ENCODE measurements around the gene SVOPL. TPM values are rescaled to one million over a fixed set of nuclear protein-coding genes. Genes with fewer than 3 reads are reported as not detected.

The SVOPL gene
- total RNA-seq, 1 donor from 2014 or later: 0.09 TPM

DNA sequence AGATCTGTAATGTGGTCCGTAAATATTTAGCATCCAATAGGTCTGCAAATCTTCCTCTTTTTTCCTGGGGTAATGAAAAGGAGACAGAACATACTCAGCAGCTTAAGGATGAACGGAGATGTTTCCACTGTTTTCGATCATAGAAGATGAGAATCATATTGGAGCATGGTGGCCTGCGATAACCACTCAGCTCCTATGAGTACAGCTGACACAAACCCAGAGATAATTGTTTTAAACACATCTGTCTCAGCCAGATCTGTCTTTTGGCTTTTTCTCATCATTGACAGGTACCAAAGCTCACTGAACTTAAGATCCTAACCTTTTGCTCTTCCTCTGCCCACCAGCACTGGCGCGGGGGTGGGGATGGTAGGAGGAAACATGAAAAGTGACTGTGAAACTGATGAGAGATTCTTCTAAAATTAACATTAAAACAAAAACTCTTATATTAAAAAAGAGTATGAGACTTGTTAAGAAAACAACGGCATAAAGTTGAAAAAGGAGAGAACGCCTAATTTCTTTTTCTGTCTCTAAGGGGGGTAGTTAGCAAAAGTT is 71.0 kb downstream of the SVOPL start:
- H3K9me3 ChIP-seq (ENCODE audit: low read depth): no peaks in the 10 kb centered on the region
- H3K4me1 Mint-ChIP-seq: peaks cover 19% of the 10 kb centered on the region
- TF ChIP-seq EZH2phosphoT487 (IDR thresholded peaks at IDR 0.05) (no peak), EZH2 (IDR thresholded peaks at IDR 0.05) (no peak), CTCF (IDR thresholded peaks at IDR 0.05) (no peak)
- H3F3A ChIP-seq (ENCODE audit: low read depth): no peaks in the 10 kb centered on the region
- H3K36me3 Mint-ChIP-seq: no peaks in the 10 kb centered on the region
- no peak overlapping the region for H3K9ac ChIP-seq
- no peaks in the 10 kb centered on the region for H3K79me2 ChIP-seq (ENCODE audit: low read depth)
- no peak overlapping the region for H3K27ac Mint-ChIP-seq
- H4K20me1 ChIP-seq (ENCODE audit: low read depth): no peaks in the 10 kb centered on the region
- no peak overlapping the region for H2AFZ ChIP-seq (replicated peaks)
- no peak overlapping the region for H3K4me3 ChIP-seq
- peaks cover 5% of the 10 kb centered on the region for H3K9me3 Mint-ChIP-seq
- no peaks in the 10 kb centered on the region for H3K27me3 ChIP-seq
- no peaks in the 10 kb centered on the region for H3K4me1 ChIP-seq
- H3K4me2 ChIP-seq: no peak overlapping the region
- DNase-seq (ENCODE audit: low spot score): no peak
- H3K36me3 ChIP-seq: no peaks in the 10 kb centered on the region
- H3K27me3 Mint-ChIP-seq (ENCODE audit: insufficient read depth, low read depth): no peaks in the 10 kb centered on the region
- no peak overlapping the region for H3K27ac ChIP-seq
- no peak overlapping the region for H3K4me3 Mint-ChIP-seq

DNA sequence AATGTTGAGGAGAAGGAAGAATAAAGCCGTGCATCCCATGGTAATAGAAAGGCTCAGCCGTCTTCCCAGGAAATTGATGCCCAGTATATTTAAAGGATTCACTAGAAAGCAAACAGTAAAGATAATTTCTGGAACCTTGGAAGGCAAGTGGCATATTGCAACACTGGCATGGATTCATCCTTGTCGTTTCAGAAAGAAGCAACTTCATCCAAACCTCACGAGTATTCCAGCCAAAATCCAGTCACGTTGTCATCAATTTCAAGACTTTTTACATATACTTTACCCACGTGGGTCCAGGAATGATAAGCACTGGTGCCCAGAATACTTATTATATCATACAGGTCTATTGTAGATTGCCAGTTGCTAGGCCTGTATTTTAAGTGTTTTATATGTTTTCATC is 73.8 kb downstream of the SVOPL start:
- Mint-ChIP-seq H3K27ac (no peak overlapping the region), H3K4me3 (no peak overlapping the region), H3K9me3 (no peaks in the 10 kb centered on the region), H3K4me1 (peaks cover 2% of the 10 kb centered on the region), H3K36me3 (no peaks in the 10 kb centered on the region), H3K27me3 (ENCODE audit: insufficient read depth, low read depth) (peaks cover 2% of the 10 kb centered on the region)
- no peaks in the 10 kb centered on the region for H3K27me3 ChIP-seq
- H3K4me1 ChIP-seq: no peaks in the 10 kb centered on the region
- no peaks in the 10 kb centered on the region for H4K20me1 ChIP-seq (ENCODE audit: low read depth)
- no peak for DNase-seq (ENCODE audit: low spot score)
- H3K36me3 ChIP-seq: no peaks in the 10 kb centered on the region
- H3K9me3 ChIP-seq (ENCODE audit: low read depth): no peaks in the 10 kb centered on the region
- H3K79me2 ChIP-seq (ENCODE audit: low read depth): no peaks in the 10 kb centered on the region
- H3F3A ChIP-seq (ENCODE audit: low read depth): no peaks in the 10 kb centered on the region
- H3K27ac ChIP-seq: no peak overlapping the region
- no peak overlapping the region for H2AFZ ChIP-seq (replicated peaks)
- TF ChIP-seq CTCF (IDR thresholded peaks at IDR 0.05): no peak
- no peak overlapping the region for H3K9ac ChIP-seq
- no peak overlapping the region for H3K4me3 ChIP-seq
- H3K4me2 ChIP-seq: no peak overlapping the region

GRCh38 chr7:138626846-138627245 is 74.3 kb downstream of the SVOPL start:
- Histone ChIP-seq H3K27me3 (no peaks in the 10 kb centered on the region), H2AFZ (replicated peaks) (no peak overlapping the region), H3K36me3 (no peaks in the 10 kb centered on the region), H3K4me1 (no peaks in the 10 kb centered on the region), H3K4me2 (no peak overlapping the region), H3K4me3 (no peak overlapping the region), H4K20me1 (ENCODE audit: low read depth) (no peaks in the 10 kb centered on the region), H3K27ac (no peak overlapping the region), H3K79me2 (ENCODE audit: low read depth) (no peaks in the 10 kb centered on the region), H3F3A (ENCODE audit: low read depth) (no peaks in the 10 kb centered on the region), H3K9me3 (ENCODE audit: low read depth) (no peaks in the 10 kb centered on the region), H3K9ac (no peak overlapping the region)
- H3K27me3 Mint-ChIP-seq (ENCODE audit: insufficient read depth, low read depth): peaks cover 2% of the 10 kb centered on the region
- no peaks in the 10 kb centered on the region for H3K4me1 Mint-ChIP-seq
- no peak overlapping the region for H3K4me3 Mint-ChIP-seq
- no peaks in the 10 kb centered on the region for H3K36me3 Mint-ChIP-seq
- no peak overlapping the region for H3K27ac Mint-ChIP-seq
- H3K9me3 Mint-ChIP-seq: no peaks in the 10 kb centered on the region
- no peak for TF ChIP-seq CTCF (IDR thresholded peaks at IDR 0.05)
- TF ChIP-seq EZH2phosphoT487 (IDR thresholded peaks at IDR 0.05): no peak
- no peak for TF ChIP-seq EZH2 (IDR thresholded peaks at IDR 0.05)
- no peak for DNase-seq (ENCODE audit: low spot score)

All from neural progenitor cell (in vitro differentiated cells).